Dedifferentiated amniotic fluid mesenchymal stem cell (primary cell): ENCODE results near the gene ZSCAN31.
"Not testable (repeated sequence)": the region's sequence is repeated elsewhere in the genome, so short reads cannot be mapped to it uniquely, and the experiment has no call there.

Experiments used
- DNase-seq: peaks from one replicate; pipeline ENCODE4 v3.0.0-alpha.2; 2016; ENCODE audit errors: extremely low spot score

Gene ZSCAN31

GRCh38 chr6:28317866-28318265 is 18.1 kb downstream of the ZSCAN31 start:
- DNase-seq = not testable (repeated sequence)

GRCh38 chr6:28315628-28316027 is 20.3 kb downstream of the ZSCAN31 start:
- DNase-seq = no peak

GRCh38 chr6:28312939-28313338 is 23.0 kb downstream of the ZSCAN31 start:
- no peak for DNase-seq

GRCh38 chr6:28311139-28311823 is 24.7 kb downstream of the ZSCAN31 start:
- no peak for DNase-seq

GRCh38 chr6:28306363-28306762 is 29.6 kb downstream of the ZSCAN31 start:
- DNase-seq = not testable (repeated sequence)

GRCh38 chr6:28303570-28303969 is 32.4 kb downstream of the ZSCAN31 start:
- no peak for DNase-seq

GRCh38 chr6:28296520-28297060 is 39.4 kb downstream of the ZSCAN31 start:
- no peak for DNase-seq

- no peak for DNase-seq
Observed at GRCh38 chr6:28295326-28295725, 40.6 kb downstream of the ZSCAN31 start.

GRCh38 chr6:28291573-28291972 is 44.4 kb downstream of the ZSCAN31 start:
- DNase-seq = no peak

GRCh38 chr6:28282926-28283325 is 53.0 kb downstream of the ZSCAN31 start:
- no peak for DNase-seq

- DNase-seq = peak; percentile 59
Observed at GRCh38 chr6:28281288-28282064, 54.5 kb downstream of the ZSCAN31 start, which contains the start of gene PGBD1. PGBD1 (plus strand) TSS chr6:28281572; CDS start chr6:28283814, 2,242 bp downstream.

GRCh38 chr6:28280595-28281287 is 55.2 kb downstream of the ZSCAN31 start:
- DNase-seq = no peak

- DNase-seq = no peak
Observed at GRCh38 chr6:28277746-28278145, 58.2 kb downstream of the ZSCAN31 start.

GRCh38 chr6:28274888-28275287 is 61.1 kb downstream of the ZSCAN31 start:
- DNase-seq = no peak
